HG03060 (cell line): ENCODE data around the gene HTT-AS.
A peak's percentile ranks its signal among the peaks of the same experiment; 100 is the strongest.
"Not testable (repeated sequence)": the region's sequence is repeated elsewhere in the genome, so short reads cannot be mapped to it uniquely, and the experiment has no call there.

Experiments
- ATAC-seq: cut with Tn5 transposase; IDR thresholded peaks from one replicate; pipeline ENCODE4 v1.9.1; 2021; ENCODE audit warnings: low read depth, moderate number of reproducible peaks; ENCODE audit not compliant: unreplicated experiment

Gene HTT-AS

DNA sequence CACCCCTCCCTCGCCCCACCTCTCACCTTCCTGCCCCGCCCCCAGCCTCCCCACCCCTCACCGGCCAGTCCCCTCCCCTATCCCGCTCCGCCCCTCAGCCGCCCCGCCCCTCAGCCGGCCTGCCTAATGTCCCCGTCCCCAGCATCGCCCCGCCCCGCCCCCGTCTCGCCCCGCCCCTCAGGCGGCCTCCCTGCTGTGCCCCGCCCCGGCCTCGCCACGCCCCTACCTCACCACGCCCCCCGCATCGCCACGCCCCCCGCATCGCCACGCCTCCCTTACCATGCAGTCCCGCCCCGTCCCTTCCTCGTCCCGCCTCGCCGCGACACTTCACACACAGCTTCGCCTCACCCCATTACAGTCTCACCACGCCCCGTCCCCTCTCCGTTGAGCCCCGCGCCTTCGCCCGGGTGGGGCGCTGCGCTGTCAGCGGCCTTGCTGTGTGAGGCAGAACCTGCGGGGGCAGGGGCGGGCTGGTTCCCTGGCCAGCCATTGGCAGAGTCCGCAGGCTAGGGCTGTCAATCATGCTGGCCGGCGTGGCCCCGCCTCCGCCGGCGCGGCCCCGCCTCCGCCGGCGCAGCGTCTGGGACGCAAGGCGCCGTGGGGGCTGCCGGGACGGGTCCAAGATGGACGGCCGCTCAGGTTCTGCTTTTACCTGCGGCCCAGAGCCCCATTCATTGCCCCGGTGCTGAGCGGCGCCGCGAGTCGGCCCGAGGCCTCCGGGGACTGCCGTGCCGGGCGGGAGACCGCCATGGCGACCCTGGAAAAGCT, at the start of gene HTT-AS, which contains the start of gene HTT:
TSS of gene HTT-AS (minus strand) at position 461 of the 768 bp plus-strand sequence.
TSS of gene HTT (plus strand) at position 604 of the 768 bp plus-strand sequence. CDS start at position 749, 145 bp downstream.
- ATAC-seq: peak; percentile 26

DNA sequence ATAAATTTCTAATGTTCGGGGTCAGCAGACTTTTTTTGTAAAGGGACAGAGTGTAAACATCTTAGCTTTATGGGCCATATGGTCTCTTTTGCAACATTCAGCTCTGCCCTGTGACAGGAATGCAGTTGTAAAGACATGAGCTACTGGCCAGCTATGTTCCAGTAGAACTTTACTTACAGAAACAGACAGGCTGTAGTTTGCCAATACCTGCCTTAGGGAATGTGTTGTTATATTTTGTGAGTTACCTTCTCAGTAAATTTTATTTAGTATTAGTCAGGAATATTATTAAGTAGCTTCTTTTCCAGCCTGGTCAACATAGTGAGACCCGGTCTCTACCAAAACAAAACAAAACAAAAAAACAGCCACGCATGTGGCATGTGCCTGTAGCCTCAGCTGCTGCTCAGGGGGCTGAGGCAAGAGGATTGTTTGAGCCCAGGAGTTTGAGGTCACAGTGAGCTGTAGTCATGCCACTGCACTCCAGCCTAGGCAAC, 48.9 kb upstream of the HTT-AS start:
- ATAC-seq: no peak

DNA sequence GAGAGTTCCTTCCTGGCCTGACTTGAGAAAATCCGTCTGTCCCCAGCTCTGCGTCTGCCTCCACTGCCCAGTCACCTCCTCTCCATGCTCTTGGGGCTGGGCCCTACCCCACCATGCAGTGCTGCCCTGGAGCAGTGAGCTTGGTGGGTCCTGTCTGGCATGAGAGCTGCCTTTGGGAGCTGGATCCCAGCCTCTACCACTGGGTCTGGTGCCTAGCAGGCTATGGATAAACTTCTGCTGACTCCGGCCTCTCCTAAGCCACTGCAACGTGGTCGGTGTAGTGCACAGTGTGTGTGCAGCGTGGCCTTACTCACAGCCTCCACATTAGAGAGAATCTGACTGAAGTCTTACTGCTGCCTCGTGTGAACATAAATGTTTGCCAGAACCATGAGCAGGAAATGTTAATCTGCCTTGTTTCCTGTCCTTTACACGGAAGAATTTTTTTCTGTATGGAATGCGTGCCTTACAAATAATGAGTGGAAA, 47.8 kb upstream of the HTT-AS start:
- ATAC-seq: no peak

DNA sequence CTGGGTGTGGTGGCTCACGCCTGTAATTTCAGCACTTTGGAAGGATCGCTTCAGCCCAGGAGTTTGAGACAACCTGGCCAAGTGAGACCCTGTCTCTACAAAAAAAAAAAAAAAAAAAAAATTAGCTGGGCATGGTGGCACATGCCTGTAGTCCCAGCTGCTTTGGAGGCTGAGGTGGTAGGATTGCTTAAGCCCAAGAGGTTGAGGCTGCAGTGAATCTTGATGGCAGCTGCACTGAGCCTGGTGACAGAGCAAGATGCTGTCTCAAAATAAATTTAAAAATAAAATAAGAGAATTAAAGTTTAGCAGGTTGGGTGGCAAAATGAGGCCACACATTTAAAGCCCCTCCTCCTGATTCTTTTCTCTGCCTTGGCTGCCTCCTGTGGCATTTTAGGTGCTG, 47.3 kb upstream of the HTT-AS start:
- ATAC-seq: no peak

DNA sequence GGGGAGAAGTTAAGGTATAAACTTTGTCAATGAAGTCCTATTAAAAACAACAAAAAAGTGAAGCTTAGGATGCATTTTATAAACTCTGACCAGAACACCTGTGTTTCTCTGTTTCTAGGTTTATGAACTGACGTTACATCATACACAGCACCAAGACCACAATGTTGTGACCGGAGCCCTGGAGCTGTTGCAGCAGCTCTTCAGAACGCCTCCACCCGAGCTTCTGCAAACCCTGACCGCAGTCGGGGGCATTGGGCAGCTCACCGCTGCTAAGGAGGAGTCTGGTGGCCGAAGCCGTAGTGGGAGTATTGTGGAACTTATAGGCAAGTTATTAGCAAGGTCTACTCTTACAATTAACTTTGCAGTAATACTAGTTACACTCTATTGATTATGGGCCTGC, 46.8 kb upstream of the HTT-AS start:
- ATAC-seq: no peak

DNA sequence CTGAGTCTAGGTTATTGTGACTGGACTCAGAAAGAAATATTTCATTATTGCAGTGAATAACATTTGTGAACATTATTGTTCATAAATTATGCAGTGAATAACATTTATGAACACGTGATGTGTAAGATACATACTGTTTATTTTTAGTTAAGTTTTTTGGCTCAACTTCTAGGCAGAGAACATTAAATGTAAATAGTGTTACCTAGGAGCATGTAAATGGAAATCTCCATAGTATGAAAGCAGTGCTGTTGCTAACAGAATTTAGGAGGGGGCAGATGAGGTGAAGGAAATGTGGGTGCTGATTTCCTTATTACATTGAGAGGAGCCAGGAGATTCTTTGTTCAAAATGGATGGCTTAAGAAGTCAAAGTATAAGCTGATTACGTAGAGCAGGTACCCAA, 45.1 kb upstream of the HTT-AS start:
- no peak for ATAC-seq

DNA sequence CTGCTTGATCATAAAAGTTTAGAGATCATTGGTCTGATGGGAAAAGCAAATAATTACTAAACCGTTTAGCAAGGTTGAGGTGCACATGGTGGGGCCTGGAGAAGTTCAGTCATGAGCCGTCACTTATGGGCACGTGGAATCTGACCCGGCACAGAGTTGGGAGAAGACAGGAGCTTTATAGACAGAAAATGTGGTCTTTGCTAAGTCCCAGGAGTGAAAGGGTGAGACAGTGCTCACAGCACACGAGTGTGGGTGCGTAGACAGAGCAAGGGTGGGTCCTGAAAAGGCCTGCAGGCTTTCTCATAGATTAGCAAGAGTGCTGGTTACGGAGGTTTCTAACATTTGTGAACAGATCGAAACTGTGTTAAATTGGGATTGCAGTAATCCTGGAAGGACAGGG, 44.0 kb upstream of the HTT-AS start:
- ATAC-seq: no peak

DNA sequence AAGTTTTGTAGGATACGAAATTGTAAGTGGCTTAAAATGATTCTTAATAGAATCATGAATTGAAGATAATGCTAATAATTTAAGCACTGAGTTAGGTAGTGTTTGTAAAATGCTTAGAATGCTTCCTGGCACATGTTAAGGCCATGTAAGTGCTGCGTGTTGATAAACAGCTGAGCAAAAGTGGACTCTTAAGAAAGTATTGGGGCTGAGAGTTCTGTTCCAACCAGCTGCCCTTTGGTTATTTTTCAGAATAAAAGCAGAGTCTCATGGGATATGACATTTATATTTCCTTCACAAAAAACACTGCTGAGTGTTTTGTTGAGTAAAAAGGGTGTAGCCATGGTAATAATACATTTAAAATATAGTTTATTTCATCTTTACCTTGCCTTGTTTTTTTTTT, 42.6 kb upstream of the HTT-AS start:
- ATAC-seq: no peak

DNA sequence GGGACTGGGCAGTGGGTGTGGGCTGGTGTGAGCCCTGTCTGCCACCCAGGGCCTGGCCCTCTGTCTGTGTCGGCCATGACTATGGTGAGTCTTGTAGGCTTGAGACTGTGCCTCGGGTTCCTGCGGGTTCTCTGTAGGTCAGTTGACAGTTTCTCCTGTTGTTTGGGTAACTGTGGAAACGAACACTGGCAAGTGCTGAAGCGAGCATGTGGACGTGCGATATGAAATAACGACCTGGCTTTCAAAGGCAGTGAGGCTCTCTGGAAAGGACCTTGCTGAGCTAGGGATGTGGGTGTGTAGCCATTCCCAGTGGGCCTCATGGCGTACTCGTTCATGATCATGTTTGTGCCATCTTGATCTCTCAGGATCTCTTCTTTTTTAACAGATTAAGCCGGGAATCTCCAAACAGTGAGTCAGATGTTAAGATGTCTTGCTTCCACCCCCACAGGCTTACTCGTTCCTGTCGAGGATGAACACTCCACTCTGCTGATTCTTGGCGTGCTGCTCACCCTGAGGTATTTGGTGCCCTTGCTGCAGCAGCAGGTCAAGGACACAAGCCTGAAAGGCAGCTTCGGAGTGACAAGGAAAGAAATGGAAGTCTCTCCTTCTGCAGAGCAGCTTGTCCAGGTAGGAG, 41.4 kb upstream of the HTT-AS start:
- no peak for ATAC-seq

DNA sequence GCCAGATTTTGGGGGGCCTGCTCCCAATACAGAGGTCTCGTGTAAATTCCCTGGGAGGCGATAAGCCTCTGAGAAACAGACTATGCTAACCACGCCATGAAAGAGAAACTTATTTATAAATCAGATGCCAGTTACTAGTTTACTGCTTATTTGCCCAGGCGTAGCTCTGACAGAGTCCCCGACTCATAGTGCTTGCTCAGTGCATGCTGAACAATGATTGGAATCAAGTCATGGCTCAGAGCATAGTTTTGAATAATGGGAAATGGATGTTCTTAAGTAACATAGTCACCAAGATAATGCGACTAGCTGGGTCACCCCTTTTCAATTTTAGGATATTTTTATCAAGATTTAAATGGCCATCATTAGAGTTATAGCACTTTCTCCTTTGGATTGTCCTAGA, 40.0 kb upstream of the HTT-AS start:
- ATAC-seq: no peak

DNA sequence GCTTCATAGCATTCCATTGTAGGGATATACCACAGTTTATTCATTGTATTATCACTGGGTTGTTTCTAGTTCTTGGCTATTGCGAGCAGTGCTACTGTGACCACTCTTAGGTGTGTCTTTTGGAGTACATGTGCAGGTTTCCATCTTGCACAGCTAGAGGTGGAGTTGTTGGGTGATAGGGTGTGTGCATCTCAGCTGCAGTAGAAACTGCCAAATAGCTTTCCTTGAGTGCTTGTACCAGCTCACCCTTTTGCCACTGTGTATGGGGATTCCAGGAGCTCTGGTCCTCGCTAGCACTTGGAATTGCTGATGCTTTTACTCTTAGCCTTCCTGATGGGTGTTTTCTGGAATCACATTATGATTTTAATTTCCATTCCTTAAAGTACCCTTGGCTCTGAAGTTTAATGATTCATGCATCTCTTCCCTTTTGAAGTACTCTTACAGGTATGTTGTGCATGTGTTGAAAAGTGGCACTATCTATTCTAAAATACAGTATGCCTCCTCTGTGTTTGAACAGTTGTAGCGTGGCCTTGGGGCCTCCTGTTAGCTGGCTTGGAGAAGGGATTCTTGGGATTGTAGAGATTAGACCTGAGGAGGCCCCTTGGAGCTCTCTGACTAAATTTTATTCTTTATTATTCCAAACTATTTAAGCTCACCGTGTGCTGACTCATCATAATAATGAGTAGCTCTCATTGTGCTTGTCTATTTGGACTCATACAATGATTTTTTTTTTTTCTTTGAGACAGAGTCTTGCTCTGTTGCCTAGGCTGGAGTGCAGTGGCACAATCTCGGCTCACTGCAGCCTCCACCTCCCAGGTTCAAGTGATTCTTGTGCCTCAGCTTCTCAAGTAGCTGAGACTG, 38.5 kb upstream of the HTT-AS start:
- no peak for ATAC-seq

DNA sequence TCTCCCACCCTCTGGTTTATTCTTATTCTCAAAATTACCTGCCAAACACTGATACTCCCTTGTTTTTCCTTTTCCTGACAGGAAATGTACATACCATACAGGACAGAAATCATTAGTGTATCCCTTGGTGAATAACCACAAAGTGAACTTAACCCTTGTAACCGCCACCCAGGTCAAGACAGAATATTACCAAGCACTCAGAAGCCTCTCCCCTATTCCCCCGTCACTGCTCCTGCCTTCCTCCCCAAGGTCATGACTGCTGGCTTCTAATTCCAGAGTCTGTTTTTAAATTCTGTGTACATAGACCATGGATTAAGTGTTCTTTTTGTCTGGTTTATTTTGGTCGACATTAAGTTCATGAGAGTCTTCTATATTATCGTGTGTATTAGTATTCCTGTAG, 37.9 kb upstream of the HTT-AS start:
- no peak for ATAC-seq

DNA sequence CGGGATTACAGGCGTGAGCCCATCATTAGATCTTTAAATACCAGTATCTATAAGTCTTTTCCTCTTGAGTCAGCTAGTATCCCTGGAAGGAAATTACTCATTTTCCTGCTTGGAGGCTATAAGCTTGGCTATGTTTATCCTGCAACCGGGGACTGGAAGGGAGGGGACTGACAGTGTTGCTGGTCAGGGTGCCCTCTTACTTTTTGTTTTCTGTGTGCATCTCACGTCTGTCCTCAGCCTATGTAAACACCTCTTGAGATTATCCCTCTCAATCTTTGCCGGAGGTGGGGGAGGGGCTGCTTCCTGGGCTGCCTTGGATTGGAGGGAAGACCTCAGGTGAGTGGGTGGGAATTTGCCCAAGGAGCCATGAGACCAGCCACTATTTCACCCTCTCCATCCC, 37.1 kb upstream of the HTT-AS start:
- ATAC-seq: no peak

DNA sequence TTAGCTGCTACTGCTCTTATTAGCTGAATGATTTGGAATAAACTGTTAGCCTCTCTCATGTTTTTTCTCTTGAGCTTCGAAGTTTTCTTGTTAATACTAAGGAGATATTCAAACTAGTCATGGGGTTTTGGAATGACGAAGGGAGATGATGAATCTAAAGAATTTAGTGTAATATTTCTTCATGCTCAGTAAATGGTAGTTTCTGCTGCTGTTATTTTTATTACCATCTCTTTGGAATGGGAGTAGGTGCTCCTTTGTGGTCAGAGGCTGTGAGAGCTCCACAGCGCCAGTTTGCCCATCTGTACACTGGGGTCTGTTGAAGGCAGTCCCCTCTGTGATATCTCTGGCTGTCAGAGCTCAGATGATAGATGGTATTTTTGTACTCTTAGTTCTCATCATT, 33.9 kb upstream of the HTT-AS start:
- ATAC-seq: no peak

DNA sequence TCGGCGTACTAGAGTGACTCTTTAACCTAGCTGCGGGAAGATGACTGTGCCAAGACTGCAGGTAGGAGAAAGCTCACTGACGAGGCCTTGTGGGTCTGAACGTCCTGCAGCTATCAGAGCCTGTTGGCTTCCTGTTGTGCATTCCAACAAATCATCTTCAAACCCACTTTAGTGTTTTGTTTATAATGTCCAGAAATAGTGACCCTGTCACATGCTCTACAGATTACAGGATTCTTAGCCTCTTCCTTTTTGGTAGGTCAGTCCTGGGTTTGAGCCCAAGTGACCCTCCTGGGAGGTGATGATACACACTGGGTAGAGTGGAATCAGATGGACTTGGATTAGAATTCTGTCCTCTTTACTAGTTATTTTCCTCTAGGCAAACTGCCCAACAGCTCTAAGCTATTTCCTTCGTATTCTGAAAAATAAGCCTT, 33.4 kb upstream of the HTT-AS start:
- ATAC-seq: no peak

DNA sequence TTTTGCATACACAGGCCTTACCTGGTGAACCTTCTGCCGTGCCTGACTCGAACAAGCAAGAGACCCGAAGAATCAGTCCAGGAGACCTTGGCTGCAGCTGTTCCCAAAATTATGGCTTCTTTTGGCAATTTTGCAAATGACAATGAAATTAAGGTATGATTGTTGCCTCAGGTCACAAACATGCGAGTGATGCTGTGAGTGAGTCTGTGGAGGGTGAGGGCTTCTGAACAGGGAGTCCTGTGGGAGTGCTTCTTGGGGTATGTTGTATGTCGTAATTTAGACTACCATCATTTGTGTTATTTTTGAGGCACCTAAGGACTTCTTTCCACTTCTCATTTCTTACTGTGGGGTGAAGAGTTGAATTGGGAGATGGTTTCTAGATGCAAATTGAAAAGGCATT, 32.9 kb upstream of the HTT-AS start:
- no peak for ATAC-seq

DNA sequence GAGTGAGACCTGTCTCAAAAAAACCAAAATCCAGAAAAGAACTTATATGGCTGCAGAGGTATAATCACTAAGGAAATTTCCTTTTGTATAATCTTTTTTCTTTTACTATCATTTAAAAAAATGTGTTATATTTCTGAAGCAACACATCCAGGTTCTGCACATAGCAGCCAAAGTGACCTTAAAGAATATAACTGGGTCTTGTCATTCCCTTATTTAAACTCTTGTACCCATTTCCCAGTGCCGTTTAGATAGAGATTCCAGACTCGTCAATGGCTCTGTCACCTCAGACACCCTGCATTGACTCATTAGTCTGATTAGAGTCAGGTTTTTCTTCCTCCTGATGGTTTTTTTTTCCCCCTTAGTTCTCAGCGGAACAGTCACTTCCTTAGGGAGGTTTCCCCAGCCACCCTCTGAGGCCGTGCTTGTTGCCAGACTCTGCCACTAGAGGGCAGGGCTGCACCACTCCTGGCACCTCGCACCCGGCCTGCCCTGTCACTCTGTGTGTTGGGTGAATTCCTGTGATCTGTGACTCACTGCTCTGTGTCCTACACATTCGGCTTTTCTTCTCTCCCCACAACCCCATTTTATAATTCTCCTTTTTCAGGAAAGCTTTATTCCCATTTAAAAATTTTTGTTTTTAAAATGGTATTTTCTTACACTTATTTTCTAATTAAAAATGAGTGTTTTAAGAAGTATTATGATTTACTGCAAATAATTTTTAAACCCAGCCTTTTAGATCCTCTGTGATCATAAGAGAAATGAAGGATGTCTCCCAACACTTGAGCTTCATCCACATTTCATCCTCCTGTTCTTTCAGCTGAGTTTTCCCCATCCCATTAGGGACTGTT, 32.2 kb upstream of the HTT-AS start:
- peak; percentile 72 for ATAC-seq

DNA sequence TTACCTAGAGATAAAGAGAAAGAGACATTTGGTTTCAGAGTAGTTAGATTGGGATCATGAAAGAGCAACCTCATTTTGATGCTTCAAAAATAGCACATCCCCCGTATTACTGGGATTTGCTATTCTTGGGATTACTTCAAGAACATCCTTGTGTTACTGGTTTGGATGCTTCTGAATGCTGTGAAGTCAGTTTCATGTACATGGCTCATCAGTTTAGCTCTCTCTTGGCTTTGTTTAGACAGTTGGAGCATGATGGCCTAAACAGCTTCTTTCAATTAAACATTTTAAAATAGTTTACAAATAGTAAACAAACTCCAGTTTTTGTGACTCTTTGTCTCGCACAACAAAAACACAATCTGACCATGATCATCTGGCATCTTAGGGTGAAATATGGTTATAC, 24.0 kb upstream of the HTT-AS start:
- ATAC-seq: no peak

DNA sequence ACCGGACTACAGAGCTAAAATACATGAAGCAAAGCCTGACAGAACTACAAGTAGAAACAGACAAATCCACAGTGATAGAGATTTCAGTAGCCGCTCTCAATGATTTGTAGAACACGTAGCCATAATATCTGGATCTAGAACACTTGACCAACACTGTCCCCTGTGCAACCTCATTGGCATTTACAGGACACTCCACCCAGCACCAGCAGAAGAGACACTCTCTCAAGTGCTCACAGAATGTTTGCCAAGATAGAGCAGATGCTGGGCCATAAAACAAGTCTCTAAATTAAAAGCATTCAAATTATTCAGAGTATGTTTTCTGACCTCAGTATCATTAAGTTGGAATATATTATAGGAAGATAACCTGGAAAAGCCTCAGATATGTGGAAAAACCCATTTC, 21.9 kb upstream of the HTT-AS start:
- ATAC-seq: no peak

DNA sequence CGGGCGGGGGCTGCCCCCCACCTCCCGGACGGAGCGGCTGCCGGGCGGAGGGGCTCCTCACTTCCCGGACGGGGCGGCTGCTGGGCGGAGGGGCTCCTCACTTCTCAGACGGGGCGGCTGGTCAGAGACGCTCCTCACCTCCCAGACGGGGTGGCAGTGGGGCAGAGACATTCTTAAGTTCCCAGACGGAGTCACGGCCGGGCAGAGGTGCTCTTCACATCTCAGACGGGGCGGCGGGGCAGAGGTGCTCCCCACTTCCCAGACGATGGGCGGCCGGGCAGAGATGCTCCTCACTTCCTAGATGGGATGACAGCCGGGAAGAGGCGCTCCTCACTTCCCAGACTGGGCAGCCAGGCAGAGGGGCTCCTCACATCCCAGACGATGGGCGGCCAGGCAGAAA, 20.4 kb upstream of the HTT-AS start:
- not testable (repeated sequence) for ATAC-seq
